ENCODE measurements around the gene USP49.

Gene USP49

DNA sequence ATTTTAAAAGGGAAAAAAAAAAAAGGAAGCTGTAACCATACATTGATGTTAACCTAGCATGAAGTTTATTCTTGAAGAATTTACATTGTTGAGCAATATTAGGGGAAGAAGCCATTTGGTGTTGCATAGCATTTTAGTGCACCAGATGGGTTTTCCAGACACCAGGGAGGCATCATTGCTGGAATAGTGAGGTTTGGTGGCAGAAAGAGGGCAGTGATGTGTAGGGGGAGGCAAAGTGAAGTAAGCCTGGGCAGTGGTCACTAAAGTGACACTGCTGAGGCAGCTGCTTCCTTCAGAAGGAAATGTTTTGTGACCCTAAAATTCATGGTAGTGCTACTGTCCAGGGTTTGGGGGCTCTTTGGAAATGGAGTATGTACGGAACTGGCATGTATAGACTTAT lies 105.1 kb downstream of the USP49 start:
- TF ChIP-seq, protein P1, sequence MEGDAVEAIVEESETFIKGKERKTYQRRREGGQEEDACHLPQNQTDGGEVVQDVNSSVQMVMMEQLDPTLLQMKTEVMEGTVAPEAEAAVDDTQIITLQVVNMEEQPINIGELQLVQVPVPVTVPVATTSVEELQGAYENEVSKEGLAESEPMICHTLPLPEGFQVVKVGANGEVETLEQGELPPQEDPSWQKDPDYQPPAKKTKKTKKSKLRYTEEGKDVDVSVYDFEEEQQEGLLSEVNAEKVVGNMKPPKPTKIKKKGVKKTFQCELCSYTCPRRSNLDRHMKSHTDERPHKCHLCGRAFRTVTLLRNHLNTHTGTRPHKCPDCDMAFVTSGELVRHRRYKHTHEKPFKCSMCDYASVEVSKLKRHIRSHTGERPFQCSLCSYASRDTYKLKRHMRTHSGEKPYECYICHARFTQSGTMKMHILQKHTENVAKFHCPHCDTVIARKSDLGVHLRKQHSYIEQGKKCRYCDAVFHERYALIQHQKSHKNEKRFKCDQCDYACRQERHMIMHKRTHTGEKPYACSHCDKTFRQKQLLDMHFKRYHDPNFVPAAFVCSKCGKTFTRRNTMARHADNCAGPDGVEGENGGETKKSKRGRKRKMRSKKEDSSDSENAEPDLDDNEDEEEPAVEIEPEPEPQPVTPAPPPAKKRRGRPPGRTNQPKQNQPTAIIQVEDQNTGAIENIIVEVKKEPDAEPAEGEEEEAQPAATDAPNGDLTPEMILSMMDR (IDR thresholded peaks at IDR 0.05; ENCODE audit: insufficient read depth, low read length, poor library complexity, severe bottlenecking), result no peak

DNA sequence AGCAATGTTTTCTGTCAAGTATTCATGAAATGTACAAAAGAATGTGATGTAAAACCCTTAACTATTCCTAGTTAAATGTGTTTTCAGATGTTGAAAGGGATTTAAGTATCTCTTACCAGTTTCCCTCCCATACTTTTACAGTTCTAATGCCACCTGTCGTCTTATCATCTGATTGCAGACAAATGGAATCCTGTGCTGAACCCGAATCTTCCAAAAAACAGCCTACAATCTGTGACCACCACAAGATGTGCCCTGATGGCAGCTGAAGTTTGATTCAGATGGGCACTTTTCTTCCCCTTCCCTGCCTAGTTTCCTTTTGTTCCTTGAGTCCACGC lies 105.8 kb downstream of the USP49 start:
- Histone ChIP-seq H3K36me3 (ENCODE audit: control insufficient read depth, insufficient read depth, low read length) (peaks cover 7% of the 10 kb centered on the region), H3K4me3 (replicated peaks; ENCODE audit: low read depth, low read length) (no peak overlapping the region), H3K27me3 (replicated peaks; ENCODE audit: control insufficient read depth, insufficient read depth, low read length) (no peaks in the 10 kb centered on the region)
- no peak for DNase-seq (ENCODE audit: extremely low read depth, insufficient read length)
- TF ChIP-seq, protein P1 (IDR thresholded peaks at IDR 0.05; ENCODE audit: insufficient read depth, low read length, poor library complexity, severe bottlenecking), result no peak

More for the DNA sequence above, 105.1 kb downstream of the USP49 start:
- Histone ChIP-seq H3K4me3 (replicated peaks; ENCODE audit: low read depth, low read length) (no peak overlapping the region), H3K27me3 (replicated peaks; ENCODE audit: control insufficient read depth, insufficient read depth, low read length) (no peaks in the 10 kb centered on the region), H3K36me3 (ENCODE audit: control insufficient read depth, insufficient read depth, low read length) (peaks cover 7% of the 10 kb centered on the region)
- DNase-seq (ENCODE audit: extremely low read depth, insufficient read length), result no peak

DNA sequence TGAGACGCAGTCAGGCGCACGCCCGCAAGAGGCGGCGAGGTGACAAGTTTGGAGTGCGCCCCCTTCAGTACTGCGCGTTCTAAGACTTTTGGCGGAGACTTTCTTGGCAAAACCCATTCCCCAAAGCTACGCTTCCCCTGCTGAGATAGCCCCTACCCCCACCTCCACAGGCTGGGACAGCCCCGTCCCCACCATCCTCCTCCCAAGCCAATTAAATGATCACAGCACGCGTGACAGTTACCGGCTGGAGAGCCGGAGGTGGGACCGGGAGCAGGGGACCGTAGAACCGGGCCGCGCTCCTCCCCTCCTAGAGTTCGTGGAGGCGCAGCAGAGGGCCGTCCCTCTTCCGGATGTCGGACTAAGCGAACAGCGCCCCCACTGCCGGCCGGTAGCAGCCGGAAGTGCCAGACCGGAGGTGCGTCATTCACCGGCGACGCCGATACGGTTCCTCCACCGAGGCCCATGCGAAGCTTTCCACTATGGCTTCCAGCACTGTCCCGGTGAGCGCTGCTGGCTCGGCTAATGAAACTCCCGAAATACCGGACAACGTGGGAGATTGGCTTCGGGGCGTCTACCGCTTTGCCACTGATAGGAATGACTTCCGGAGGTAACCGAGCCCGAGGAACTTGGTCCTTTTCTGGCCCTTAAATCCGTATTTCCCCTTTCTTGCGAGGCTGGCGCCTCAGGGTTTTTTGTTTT lies 107.8 kb downstream of the USP49 start, which contains the start of gene TOMM6:
Gene TOMM6 (plus strand): TSS at position 476 of the 699 bp plus-strand sequence. CDS start 4 bp downstream, at position 480.
- Histone ChIP-seq H3K4me3 (replicated peaks; ENCODE audit: low read depth, low read length) (peak within 1 kb of the TSS; percentile 98), H3K27me3 (replicated peaks; ENCODE audit: control insufficient read depth, insufficient read depth, low read length) (no peaks in the 10 kb centered on the region), H3K36me3 (ENCODE audit: control insufficient read depth, insufficient read depth, low read length) (peaks cover 7% of the 10 kb centered on the region)
- peak; percentile 97 for DNase-seq (ENCODE audit: extremely low read depth, insufficient read length)
- TF ChIP-seq, protein P1 (IDR thresholded peaks at IDR 0.05; ENCODE audit: insufficient read depth, low read length, poor library complexity, severe bottlenecking), result peak; percentile 75

DNA sequence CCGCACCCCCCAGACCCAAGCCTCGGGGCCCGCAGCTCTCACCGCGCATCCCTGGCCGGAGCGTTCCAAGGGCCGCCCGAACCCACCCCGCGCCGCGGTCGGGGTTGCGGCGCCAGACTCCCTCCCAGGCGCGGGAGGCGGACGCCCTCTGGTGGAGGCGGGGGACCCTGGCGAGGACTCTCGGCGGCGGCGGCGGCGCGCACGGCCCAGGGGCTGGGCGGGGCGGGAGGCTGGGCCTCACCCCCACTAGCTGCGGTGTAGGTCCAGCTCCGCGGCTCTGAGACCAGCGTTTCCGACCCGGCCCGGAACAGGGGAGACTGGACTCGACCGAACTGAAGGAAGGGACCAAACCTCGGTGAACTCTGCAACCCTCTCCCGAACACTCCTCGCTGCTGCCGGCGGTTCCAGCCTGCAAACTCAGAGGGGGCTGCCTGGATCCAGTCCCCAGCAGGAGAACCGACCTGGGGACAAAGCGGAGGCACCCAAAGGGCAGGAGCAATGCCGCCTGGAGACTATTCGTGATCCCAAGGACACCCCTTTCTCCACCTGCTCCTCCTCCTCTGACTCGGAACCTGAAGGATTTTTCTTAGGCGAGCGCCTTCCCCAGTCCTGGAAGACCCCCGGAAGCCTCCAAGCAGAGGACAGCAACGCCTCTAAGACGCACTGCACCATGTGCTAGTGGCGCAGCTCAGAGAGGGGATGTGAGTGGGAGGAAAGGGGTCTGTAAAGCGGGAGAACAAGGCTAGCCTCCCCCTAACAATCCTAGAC lies 108.5 kb downstream of the USP49 start:
- TF ChIP-seq, protein P1 (IDR thresholded peaks at IDR 0.05; ENCODE audit: insufficient read depth, low read length, poor library complexity, severe bottlenecking), result peak; percentile 40
- no peaks in the 10 kb centered on the region for H3K27me3 ChIP-seq (replicated peaks; ENCODE audit: control insufficient read depth, insufficient read depth, low read length)
- peaks cover 5% of the 10 kb centered on the region for H3K36me3 ChIP-seq (ENCODE audit: control insufficient read depth, insufficient read depth, low read length)
- DNase-seq (ENCODE audit: extremely low read depth, insufficient read length), result peak; percentile 85
- peak overlapping the region; percentile 98 for H3K4me3 ChIP-seq (replicated peaks; ENCODE audit: low read depth, low read length)

DNA sequence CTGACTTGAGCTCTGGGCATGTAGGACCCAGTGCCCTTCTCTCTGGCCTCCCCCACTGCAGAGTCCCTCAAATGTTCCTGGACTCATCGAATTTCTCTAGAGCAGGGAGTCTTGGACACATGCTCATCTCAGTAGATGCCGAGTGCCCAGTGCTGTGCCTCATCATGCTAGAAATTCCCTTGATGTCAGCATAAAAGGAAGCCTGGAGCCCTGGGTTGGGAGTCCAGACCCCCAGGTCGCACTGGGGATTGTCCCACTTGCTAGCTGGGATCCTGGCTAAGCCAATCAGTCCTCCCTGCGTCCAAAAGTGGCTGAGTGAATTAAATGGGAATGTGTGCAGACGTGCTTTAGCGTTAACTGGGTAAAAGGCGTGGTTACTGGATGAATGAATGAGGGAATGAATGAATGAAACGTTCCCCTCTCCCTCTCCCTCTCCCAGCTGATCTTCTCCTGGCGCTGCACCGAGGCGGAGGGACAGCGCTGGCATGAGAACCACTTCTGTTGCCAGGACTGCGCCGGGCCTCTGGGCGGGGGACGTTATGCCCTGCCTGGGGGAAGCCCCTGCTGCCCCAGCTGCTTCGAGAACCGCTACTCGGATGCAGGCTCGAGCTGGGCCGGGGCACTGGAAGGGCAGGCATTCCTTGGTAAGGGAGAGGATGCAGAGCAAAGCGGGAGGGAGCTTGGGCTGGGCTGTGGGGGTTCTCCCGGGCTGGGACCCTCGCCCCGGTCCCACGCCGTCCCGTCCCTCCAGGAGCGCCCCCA lies 109.3 kb downstream of the USP49 start:
- Histone ChIP-seq H3K4me3 (replicated peaks; ENCODE audit: low read depth, low read length) (peak overlapping the region; percentile 98), H3K27me3 (replicated peaks; ENCODE audit: control insufficient read depth, insufficient read depth, low read length) (no peaks in the 10 kb centered on the region), H3K36me3 (ENCODE audit: control insufficient read depth, insufficient read depth, low read length) (peaks cover 5% of the 10 kb centered on the region)
- DNase-seq (ENCODE audit: extremely low read depth, insufficient read length), result no peak
- TF ChIP-seq, protein P1 (IDR thresholded peaks at IDR 0.05; ENCODE audit: insufficient read depth, low read length, poor library complexity, severe bottlenecking), result no peak
